Astrocyte (in vitro differentiated cells and primary cell): ENCODE results near the gene MROH7. TPM values are rescaled to one million over a fixed set of nuclear protein-coding genes. Genes with fewer than 3 reads are reported as not detected.

Experiments used
- DNase-seq: peaks from one replicate; pipeline ENCODE4 v3.0.0-alpha.2; 2010; ENCODE audit warnings: low read depth
- FAIRE-seq: peaks from 2 replicates; lab custom pipeline; 2011; peaks lifted over from hg19 to GRCh38; lab: Jason Lieb, UNC
- H2AFZ ChIP-seq: 2 replicates; pipeline ENCODE4 v1.6.0; 2012; ENCODE audit warnings: low read depth, low read length, inconsistent platforms
- H3K27ac ChIP-seq: 2 replicates; pipeline ENCODE4 v1.5.1; 2011; ENCODE audit warnings: low read depth, low read length, inconsistent platforms
- H3K27me3 ChIP-seq: 2 replicates; pipeline ENCODE4 v1.6.0; 2011; ENCODE audit warnings: low read length, inconsistent platforms; ENCODE audit not compliant: insufficient read depth
- H3K36me3 ChIP-seq: 2 replicates; pipeline ENCODE4 v1.5.1; 2011; ENCODE audit warnings: low read length, inconsistent platforms; ENCODE audit not compliant: insufficient read depth
- H3K4me1 ChIP-seq: 2 replicates; pipeline ENCODE4 v1.5.1; 2011; ENCODE audit warnings: low read length, inconsistent platforms; ENCODE audit not compliant: insufficient read depth
- H3K4me2 ChIP-seq: 2 replicates; pipeline ENCODE4 v1.6.0; 2012; ENCODE audit warnings: low read length, inconsistent platforms
- H3K4me3 ChIP-seq: 2 replicates; pipeline ENCODE4 v1.5.1; 2011; ENCODE audit warnings: low read depth, mild to moderate bottlenecking, low read length, inconsistent platforms; ENCODE audit not compliant: insufficient read depth
- H3K79me2 ChIP-seq: 2 replicates; pipeline ENCODE4 v1.6.0; 2012; ENCODE audit warnings: mild to moderate bottlenecking, low read length, inconsistent platforms; ENCODE audit not compliant: insufficient read depth
- H3K9ac ChIP-seq: 2 replicates; pipeline ENCODE4 v1.6.0; 2012; ENCODE audit warnings: mild to moderate bottlenecking, low read length, inconsistent platforms
- H3K9me3 ChIP-seq: 2 replicates; pipeline ENCODE4 v1.5.1; 2012; ENCODE audit warnings: low read depth, mild to moderate bottlenecking, low read length, inconsistent platforms; ENCODE audit not compliant: insufficient read depth
- H4K20me1 ChIP-seq: 2 replicates; pipeline ENCODE4 v1.6.0; 2012; ENCODE audit warnings: low read length, inconsistent platforms; ENCODE audit not compliant: insufficient read depth
- H3K27ac Mint-ChIP-seq: one replicate; pipeline ENCODE4 v1.8.0; 2021; ENCODE audit warnings: mild to moderate bottlenecking, mixed read lengths; ENCODE audit not compliant: unreplicated experiment
- H3K27me3 Mint-ChIP-seq: one replicate; pipeline ENCODE4 v1.8.0; 2021; ENCODE audit warnings: low read depth, mixed read lengths; ENCODE audit not compliant: unreplicated experiment
- H3K36me3 Mint-ChIP-seq: one replicate; pipeline ENCODE4 v1.8.0; 2021; ENCODE audit warnings: low read depth, mixed read lengths; ENCODE audit not compliant: unreplicated experiment
- H3K4me1 Mint-ChIP-seq: one replicate; pipeline ENCODE4 v1.8.0; 2021; ENCODE audit warnings: low read depth, mixed read lengths; ENCODE audit not compliant: unreplicated experiment
- H3K4me3 Mint-ChIP-seq: one replicate; pipeline ENCODE4 v1.8.0; 2021; ENCODE audit warnings: mild to moderate bottlenecking, moderate library complexity, mixed read lengths; ENCODE audit not compliant: unreplicated experiment
- H3K9me3 Mint-ChIP-seq: one replicate; pipeline ENCODE4 v1.8.0; 2021; ENCODE audit warnings: mild to moderate bottlenecking, mixed read lengths; ENCODE audit not compliant: unreplicated experiment
- CTCF ChIP-seq: IDR thresholded peaks from 2 replicates; pipeline ENCODE4 v1.5.1; 2011; ENCODE audit warnings: low read depth, mild to moderate bottlenecking, inconsistent platforms, low read length, moderate library complexity; ENCODE audit not compliant: insufficient read depth
- EZH2 ChIP-seq: IDR thresholded peaks from 2 replicates; pipeline ENCODE4 v1.6.1; 2012; ENCODE audit warnings: mild to moderate bottlenecking, low read length, inconsistent platforms; ENCODE audit not compliant: insufficient read depth
- total RNA-seq: library from RNA; stranded (reverse); gene quantifications from 2 replicates; pipeline ENCODE4 v1.2.1, GENCODE V29; 2021

Gene MROH7
- total RNA-seq, 1 donor from 2014 or later: not detected

GRCh38 chr1:54610601-54611580 lies 30.7 kb upstream of the MROH7 start:
- H2AFZ ChIP-seq: no peak overlapping the region
- H3K9me3 ChIP-seq: no peaks in the 10 kb centered on the region
- no peaks in the 10 kb centered on the region for H3K36me3 ChIP-seq
- Mint-ChIP-seq H3K27ac (no peak overlapping the region), H3K4me1 (peaks cover 10% of the 10 kb centered on the region), H3K27me3 (peaks cover 6% of the 10 kb centered on the region), H3K4me3 (no peak overlapping the region), H3K36me3 (no peaks in the 10 kb centered on the region), H3K9me3 (peaks cover 1% of the 10 kb centered on the region)
- no peak overlapping the region for H3K9ac ChIP-seq
- no peaks in the 10 kb centered on the region for H4K20me1 ChIP-seq
- no peak overlapping the region for H3K4me2 ChIP-seq
- H3K27me3 ChIP-seq: no peaks in the 10 kb centered on the region
- H3K27ac ChIP-seq: no peak overlapping the region
- no peak overlapping the region for H3K4me3 ChIP-seq
- FAIRE-seq (no peak), DNase-seq (no peak)
- H3K4me1 ChIP-seq: no peaks in the 10 kb centered on the region
- no peaks in the 10 kb centered on the region for H3K79me2 ChIP-seq
- TF ChIP-seq EZH2 (no peak), CTCF (no peak)

GRCh38 chr1:54611621-54612020 lies 30.0 kb upstream of the MROH7 start:
- Histone ChIP-seq H3K27ac (no peak overlapping the region), H3K9me3 (no peaks in the 10 kb centered on the region), H3K9ac (no peak overlapping the region), H2AFZ (no peak overlapping the region), H4K20me1 (no peaks in the 10 kb centered on the region), H3K4me1 (no peaks in the 10 kb centered on the region), H3K4me2 (no peak overlapping the region), H3K27me3 (no peaks in the 10 kb centered on the region), H3K79me2 (no peaks in the 10 kb centered on the region), H3K4me3 (no peak overlapping the region), H3K36me3 (no peaks in the 10 kb centered on the region)
- H3K27me3 Mint-ChIP-seq: peaks cover 6% of the 10 kb centered on the region
- no peak for DNase-seq
- H3K4me1 Mint-ChIP-seq: peaks cover 10% of the 10 kb centered on the region
- H3K36me3 Mint-ChIP-seq: no peaks in the 10 kb centered on the region
- H3K9me3 Mint-ChIP-seq: peaks cover 1% of the 10 kb centered on the region
- no peak for FAIRE-seq
- no peak overlapping the region for H3K27ac Mint-ChIP-seq
- no peak overlapping the region for H3K4me3 Mint-ChIP-seq
- TF ChIP-seq EZH2 (no peak), CTCF (no peak)

GRCh38 chr1:54614024-54614423 lies 27.6 kb upstream of the MROH7 start:
- peaks cover 2% of the 10 kb centered on the region for H3K27me3 ChIP-seq
- no peak overlapping the region for H3K9ac ChIP-seq
- no peaks in the 10 kb centered on the region for H3K36me3 Mint-ChIP-seq
- FAIRE-seq (no peak), DNase-seq (no peak)
- no peaks in the 10 kb centered on the region for H3K9me3 ChIP-seq
- H3K79me2 ChIP-seq: no peaks in the 10 kb centered on the region
- no peak overlapping the region for H3K4me3 ChIP-seq
- H2AFZ ChIP-seq: no peak overlapping the region
- peaks cover 6% of the 10 kb centered on the region for H3K27me3 Mint-ChIP-seq
- no peak overlapping the region for H3K27ac ChIP-seq
- H3K36me3 ChIP-seq: no peaks in the 10 kb centered on the region
- no peak overlapping the region for H3K27ac Mint-ChIP-seq
- H3K4me1 Mint-ChIP-seq: peaks cover 10% of the 10 kb centered on the region
- peak overlapping the region; percentile 36 for H3K4me3 Mint-ChIP-seq
- H3K4me2 ChIP-seq: no peak overlapping the region
- H3K4me1 ChIP-seq: no peaks in the 10 kb centered on the region
- no peak for TF ChIP-seq EZH2
- TF ChIP-seq CTCF: no peak
- H3K9me3 Mint-ChIP-seq: peaks cover 3% of the 10 kb centered on the region
- H4K20me1 ChIP-seq: no peaks in the 10 kb centered on the region
